GM19438 (cell line): ENCODE data around the gene TMEM97.

Experiments
- ATAC-seq: cut with Tn5 transposase; IDR thresholded peaks from one replicate; pipeline ENCODE4 v1.9.1; 2021; ENCODE audit warnings: low read depth; ENCODE audit not compliant: unreplicated experiment

TMEM97 gene

GRCh38 chr17:28363776-28364650 is 45.0 kb downstream of the TMEM97 start:
- no peak for ATAC-seq

DNA sequence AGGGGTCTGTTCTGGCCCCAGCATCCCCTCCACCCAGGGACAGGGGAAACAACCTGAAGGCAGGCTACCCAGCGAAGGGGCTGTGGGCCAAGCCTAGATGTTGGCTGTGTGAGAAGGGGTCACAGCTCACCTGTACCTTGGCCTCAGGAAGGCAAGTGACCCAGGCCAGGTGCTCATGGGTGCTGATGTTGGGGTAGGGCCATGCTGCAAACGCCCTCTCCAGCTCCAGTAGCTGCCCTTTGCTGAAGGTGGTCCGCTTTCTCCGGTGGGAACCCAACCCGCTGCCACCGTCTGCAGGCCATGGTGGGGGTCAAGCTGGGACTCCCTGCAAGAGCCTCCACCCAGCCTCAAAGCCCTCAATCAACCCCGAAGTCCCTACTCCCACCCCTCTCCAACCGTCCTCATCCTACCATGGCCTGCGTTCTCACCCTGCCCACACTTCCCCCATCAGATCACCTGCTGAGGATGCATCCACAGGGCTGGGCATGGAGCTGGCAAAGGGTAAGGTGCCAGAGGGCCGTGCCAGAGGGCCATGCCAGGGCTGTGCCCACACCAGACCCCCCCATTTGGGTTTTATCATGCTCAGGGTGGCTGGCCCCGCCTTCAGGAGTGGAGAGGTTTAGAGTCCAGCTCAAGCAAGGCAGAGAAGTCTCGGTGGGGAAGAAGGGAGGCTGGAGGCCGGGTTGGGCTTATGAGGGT is 45.8 kb downstream of the TMEM97 start, which contains the start of gene SEBOX:
Gene SEBOX (minus strand): TSS at position 535 of the 699 bp plus-strand sequence. CDS start 48 bp downstream, at position 487.
- ATAC-seq: no peak

DNA sequence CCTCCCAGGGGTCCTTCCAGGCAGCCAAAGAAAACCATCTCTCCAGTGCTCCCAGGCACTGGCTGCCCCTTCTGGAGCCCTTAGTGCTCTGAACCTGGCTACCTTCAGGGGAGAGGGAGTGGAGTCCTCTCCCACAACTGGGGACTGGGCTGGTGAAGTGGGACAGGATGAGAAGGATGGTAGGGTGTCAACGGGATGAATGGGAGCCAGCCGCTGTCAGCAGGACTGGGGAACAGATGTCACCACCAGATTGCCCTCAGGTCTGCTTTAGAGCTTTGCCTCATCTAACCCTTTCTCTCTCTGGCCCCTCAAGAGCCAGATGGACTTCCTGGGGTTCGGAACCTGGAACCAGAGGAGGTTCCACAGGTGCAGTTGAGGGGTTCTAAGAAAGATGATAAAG is 46.5 kb downstream of the TMEM97 start:
- ATAC-seq: no peak

DNA sequence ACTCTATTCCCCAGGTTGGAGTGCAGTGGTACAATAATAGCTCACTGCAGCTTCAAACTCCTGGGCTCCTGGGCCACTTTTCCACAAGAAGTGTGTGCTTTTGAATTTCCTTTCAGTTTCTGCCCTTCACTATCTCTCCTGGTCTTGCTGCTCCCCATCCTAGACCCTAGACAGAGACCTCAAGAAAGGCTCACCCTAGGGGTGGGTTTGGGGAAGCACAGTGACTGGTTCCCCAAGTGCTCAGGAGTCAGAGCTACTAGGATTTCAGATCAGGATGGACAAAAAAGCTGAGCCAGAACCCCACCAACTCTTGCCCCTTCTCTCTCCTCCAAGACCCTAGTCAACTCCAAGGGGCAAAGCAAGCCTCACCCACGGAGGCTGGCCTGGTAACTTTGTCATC is 47.6 kb downstream of the TMEM97 start:
- ATAC-seq: no peak

DNA sequence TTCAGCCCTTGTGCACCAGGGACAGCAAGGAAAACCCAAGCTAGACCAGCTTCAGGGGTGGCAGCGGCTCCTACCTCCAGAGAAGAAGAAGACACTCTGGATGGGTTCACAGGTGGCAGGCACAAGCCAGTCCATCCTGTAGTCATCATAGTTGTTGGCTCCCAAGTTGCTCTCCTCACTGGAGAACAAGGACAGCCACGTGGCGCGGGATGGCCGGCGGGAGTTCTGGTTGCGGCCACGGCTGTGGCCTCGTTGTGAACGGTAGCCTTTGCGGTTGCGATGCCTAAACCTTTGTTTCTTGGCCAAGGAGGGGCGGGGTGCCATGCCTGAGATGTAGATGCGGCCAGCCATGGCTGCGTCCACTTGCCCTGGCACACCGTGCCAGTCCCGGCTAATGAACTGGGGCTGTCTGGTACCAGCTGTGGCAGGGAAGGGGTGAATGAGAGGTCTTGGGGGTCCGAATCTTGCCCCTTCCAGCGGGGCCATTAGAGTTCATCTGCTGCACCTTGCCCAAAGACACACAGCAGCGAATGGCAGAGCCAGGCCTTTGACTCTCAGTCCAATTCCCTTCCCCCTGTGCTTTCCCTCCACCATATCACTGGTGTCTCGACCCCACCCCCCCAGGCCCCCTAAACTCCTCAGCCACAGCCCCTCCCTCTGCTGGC is 48.8 kb downstream of the TMEM97 start:
- ATAC-seq: no peak

DNA sequence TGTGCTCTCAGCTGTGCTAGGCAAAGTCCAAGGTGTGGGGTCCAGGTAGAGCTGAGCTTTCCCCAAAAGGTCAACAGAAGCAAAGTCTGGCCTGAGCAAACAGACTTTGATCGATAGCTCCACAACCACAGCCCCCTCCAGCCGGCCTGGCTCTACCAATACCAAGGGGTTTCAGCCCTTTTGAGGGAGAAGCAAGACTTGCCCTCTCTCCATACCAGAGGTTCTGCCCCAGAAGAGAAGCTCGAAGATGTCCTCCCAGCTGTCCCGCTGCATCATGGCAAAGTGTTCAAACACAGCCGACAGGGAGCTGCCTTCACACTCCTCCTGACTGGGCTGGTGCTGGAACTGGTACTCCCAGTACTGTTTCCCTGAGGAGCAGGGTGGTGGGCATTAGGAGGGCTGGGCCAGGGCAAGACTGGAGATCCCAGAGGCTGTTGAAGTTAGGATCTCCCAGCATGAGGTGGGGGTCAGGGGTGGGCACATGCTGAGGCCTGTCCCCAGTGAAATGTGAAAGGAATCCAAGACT is 49.4 kb downstream of the TMEM97 start:
- ATAC-seq: no peak

- no peak for ATAC-seq
These were observed 50.1 kb downstream of the TMEM97 start for GRCh38 chr17:28368915-28369683.

DNA sequence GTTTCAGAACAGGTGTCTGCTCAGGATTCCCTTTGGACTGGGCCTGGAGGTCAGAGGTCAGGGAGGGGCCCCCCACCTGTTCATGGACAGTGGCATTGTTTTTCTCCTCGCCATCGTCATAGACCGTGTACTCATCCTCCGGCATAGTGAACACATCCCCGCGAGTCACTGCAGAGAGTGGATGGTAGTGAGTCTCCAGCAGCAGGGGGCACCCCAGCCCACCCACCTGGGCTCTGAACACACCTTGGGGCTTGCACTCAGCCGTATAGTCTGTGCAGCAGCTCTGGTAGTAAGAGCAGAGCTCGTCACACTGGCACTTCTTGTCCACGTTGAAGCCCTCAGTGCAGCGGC is 50.7 kb downstream of the TMEM97 start:
- no peak for ATAC-seq

GRCh38 chr17:28370035-28370743 is 51.2 kb downstream of the TMEM97 start, which contains the start of gene VTN:
Gene VTN (minus strand): TSS chr17:28370307. CDS start chr17:28370203, 104 bp downstream.
- ATAC-seq: no peak

GRCh38 chr17:28370744-28371103 is 51.7 kb downstream of the TMEM97 start:
- no peak for ATAC-seq

DNA sequence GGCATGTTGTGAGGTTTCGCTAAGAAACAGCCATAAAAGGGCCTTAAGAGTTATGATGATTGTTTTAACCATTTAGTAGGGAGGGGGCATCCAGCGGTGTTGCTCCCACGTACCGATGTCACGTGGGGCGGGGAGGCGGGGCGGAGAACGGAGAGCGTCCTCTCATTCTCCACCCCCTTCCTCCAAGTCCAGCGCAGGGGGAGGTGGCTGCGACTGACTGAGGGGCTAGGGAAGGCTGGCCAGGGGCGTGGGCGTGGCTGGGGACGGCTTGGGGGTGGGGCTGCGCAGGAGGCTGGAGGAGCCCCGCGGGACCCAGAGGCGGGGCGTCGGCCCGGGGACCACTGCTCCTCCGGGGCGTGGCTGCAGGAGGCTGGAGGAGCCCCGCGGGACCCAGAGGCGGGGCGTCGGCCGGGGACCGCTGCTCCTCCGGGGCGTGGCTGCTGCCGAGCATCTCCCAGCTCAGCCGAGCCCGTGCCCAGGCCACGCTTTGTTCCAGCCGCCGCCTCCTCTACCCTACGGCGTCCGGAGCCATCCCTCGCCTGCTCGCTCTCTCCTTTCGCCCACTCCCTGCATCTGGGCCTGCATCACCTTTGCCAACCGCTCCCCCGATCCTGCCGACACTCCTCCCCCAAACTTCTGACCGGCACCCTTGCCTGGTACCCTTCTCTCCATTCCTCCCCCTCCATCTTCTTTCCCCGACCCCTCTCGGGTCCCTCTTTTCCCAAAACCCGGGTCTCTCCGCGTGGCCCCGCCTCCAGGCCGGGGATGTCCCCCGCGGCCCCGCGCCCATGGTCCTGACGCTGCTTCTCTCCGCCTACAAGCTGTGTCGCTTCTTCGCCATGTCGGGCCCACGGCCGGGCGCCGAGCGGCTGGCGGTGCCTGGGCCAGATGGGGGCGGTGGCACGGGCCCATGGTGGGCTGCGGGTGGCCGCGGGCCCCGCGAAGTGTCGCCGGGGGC is 52.5 kb downstream of the TMEM97 start, which contains the start of gene SARM1:
Gene SARM1 (plus strand): TSS at position 450 of the 958 bp plus-strand sequence. CDS start 339 bp downstream, at position 789.
- ATAC-seq: peak; percentile 65

DNA sequence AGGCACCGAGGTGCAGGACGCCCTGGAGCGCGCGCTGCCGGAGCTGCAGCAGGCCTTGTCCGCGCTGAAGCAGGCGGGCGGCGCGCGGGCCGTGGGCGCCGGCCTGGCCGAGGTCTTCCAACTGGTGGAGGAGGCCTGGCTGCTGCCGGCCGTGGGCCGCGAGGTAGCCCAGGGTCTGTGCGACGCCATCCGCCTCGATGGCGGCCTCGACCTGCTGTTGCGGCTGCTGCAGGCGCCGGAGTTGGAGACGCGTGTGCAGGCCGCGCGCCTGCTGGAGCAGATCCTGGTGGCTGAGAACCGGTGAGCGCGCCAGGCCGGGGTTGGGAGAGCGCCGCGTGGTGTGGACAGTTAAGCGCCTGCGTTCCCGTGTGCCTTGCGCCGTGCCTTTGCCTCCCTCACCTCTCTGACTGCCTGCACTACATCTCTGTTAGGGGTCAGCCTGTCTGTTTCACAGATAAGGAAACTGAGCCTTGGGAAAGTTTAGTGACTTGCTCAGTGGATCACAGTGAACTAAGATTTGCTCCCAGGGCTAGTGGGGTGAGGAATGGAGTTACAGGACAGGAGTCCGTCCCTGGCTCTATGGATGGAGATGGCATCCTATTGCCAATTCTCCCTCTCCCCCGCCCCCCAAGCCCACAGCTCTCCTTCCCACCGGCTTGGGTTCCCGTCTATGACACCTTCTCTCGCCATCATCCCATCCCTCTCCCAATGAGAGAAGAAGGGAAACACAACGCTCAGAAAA is 53.4 kb downstream of the TMEM97 start:
- ATAC-seq: peak; percentile 23

- no peak for ATAC-seq
These were observed 53.9 kb downstream of the TMEM97 start for GRCh38 chr17:28372945-28373274.
